HCT116 (cell line): ENCODE data around the gene FRMD4B. TPM values are rescaled to one million over a fixed set of nuclear protein-coding genes. Genes with fewer than 3 reads are reported as not detected.

Experiments used
- ATAC-seq: fragments of 200-7000 bp; cut with Tn5 transposase; 2 replicates; pipeline ENCODE4 v1.9.1; 2020; ENCODE audit warnings: mild to moderate bottlenecking, moderate library complexity
- BruUV-seq: library from RNA; stranded (reverse); fragments of 400-500 nt; replicated peaks from 2 replicates; lab custom pipeline; 2021; lab: Mats Ljungman, UMichigan
- CTCF ChIA-PET: fragments of 300-600 bp; sonication (Branson Sonifier 250); formaldehyde crosslinking; loops from one replicate; lab custom pipeline; 2021; ENCODE audit warnings: antibody characterized with exemption; lab: Charles Lee
- POLR2A ChIA-PET: fragments of 300-600, 350-600 bp; sonication (Branson Sonifier 250); formaldehyde crosslinking; loops from one replicate; lab custom pipeline; 2021; ENCODE audit warnings: antibody characterized with exemption; lab: Charles Lee
- RAD21 ChIA-PET, 2 experiments: fragments of 300-600 bp; sonication (Branson Sonifier 250); formaldehyde crosslinking; loops; one replicate each; lab custom pipeline; 2023; ENCODE audit warnings: low total read pairs in 2 of 2; ENCODE audit not compliant: uncharacterized antibody in 2 of 2, unreplicated experiment in 2 of 2, low non-redundant PET in 1 of 2; lab: Charles Lee
- DNase-seq: peaks from one replicate; pipeline ENCODE4 v3.0.0-alpha.2; 2010; ENCODE audit warnings: low read depth, low spot score
- H2AFZ ChIP-seq: fragments of 200-600 bp; shearing (Covaris generic), sonication (generic); 2 replicates; pipeline ENCODE4 v1.6.1; 2017; ENCODE audit warnings: low read depth, mixed run types, mixed read lengths, antibody characterized with exemption, low read length; ENCODE audit not compliant: poor library complexity, severe bottlenecking
- H3K27ac ChIP-seq: 2 replicates; pipeline ENCODE4 v1.5.1; 2012; ENCODE audit warnings: low read depth, low read length
- H3K27me3 ChIP-seq: fragments of 200-600 bp; sonication (generic); 2 replicates; pipeline ENCODE4 v1.6.1; 2016; ENCODE audit warnings: mixed run types, low read length, mixed read lengths; ENCODE audit not compliant: insufficient read depth
- H3K36me3 ChIP-seq, 2 experiments: fragments of 200-500 bp in 1 of 2; fragments of 200-600 bp in 1 of 2; sonication (Bioruptor generic) in 1 of 2; sonication (generic) in 1 of 2; 2 replicates each; pipeline versions ENCODE4 v1.5.1 to v1.6.1; 2014 to 2016; ENCODE audit warnings: low read length in 2 of 2, inconsistent platforms in 1 of 2, mixed read lengths in 1 of 2, mixed run types in 1 of 2; ENCODE audit not compliant: insufficient read depth in 2 of 2, control insufficient read depth in 1 of 2
- H3K4me1 ChIP-seq, 2 experiments: fragments of 200-600 bp in 1 of 2; sonication (generic) in 1 of 2; 2 replicates each; pipeline versions ENCODE4 v1.5.1 to v1.6.1; 2012 to 2017; ENCODE audit warnings: low read length in 2 of 2, inconsistent platforms in 1 of 2, mild to moderate bottlenecking in 1 of 2, mixed read lengths in 1 of 2, mixed run types in 1 of 2, moderate library complexity in 1 of 2; ENCODE audit not compliant: insufficient read depth in 2 of 2, control insufficient read depth in 1 of 2
- H3K4me2 ChIP-seq: fragments of 200-600 bp; sonication (generic); 2 replicates; pipeline ENCODE4 v1.6.1; 2017; ENCODE audit warnings: mixed run types, low read length, mixed read lengths
- H3K4me3 ChIP-seq, 2 experiments: fragments of 200-600 bp in 1 of 2; sonication (generic) in 1 of 2; replicated peaks in 1 of 2; 2 replicates each; pipeline ENCODE4 v1.5.1; 2011 to 2016; ENCODE audit warnings: low read length in 2 of 2, control low read depth in 1 of 2, low read depth in 1 of 2, mild to moderate bottlenecking in 1 of 2, mixed read lengths in 1 of 2, mixed run types in 1 of 2
- H3K79me2 ChIP-seq: fragments of 200-600 bp; sonication (generic); 2 replicates; pipeline ENCODE4 v1.6.1; 2017; ENCODE audit warnings: mild to moderate bottlenecking, mixed run types, low read length, moderate library complexity, mixed read lengths; ENCODE audit not compliant: insufficient read depth
- H3K9ac ChIP-seq: fragments of 200-600 bp; sonication (generic); 2 replicates; pipeline ENCODE4 v1.6.1; 2016; ENCODE audit warnings: low read length, mixed read lengths
- H3K9me2 ChIP-seq: fragments of 200-600 bp; sonication (generic), shearing (Covaris generic); 2 replicates; pipeline ENCODE4 v1.6.1; 2017; ENCODE audit warnings: mixed run types, mild to moderate bottlenecking, moderate library complexity; ENCODE audit not compliant: insufficient read depth
- H3K9me3 ChIP-seq, 2 experiments: fragments of 200-500 bp in 1 of 2; fragments of 200-600 bp in 1 of 2; sonication (Bioruptor generic) in 1 of 2; sonication (generic) in 1 of 2; 2 replicates each; pipeline ENCODE4 v1.6.1; 2014 to 2017; ENCODE audit warnings: low read length in 2 of 2, mixed read lengths in 2 of 2, inconsistent platforms in 1 of 2, low read depth in 1 of 2, mild to moderate bottlenecking in 1 of 2, mixed run types in 1 of 2, moderate library complexity in 1 of 2; ENCODE audit not compliant: control insufficient read depth in 1 of 2, insufficient read depth in 1 of 2
- H4K20me1 ChIP-seq: fragments of 200-600 bp; sonication (generic), shearing (Covaris generic); 2 replicates; pipeline ENCODE4 v1.6.1; 2017; ENCODE audit warnings: mixed run types, mild to moderate bottlenecking, moderate library complexity; ENCODE audit not compliant: insufficient read depth
- ATF3 ChIP-seq: IDR thresholded peaks from 2 replicates; pipeline ENCODE4 v1.6.1; 2012
- CEBPB ChIP-seq: IDR thresholded peaks from 2 replicates; pipeline ENCODE4 v1.6.1; 2012; ENCODE audit warnings: low read depth
- CTCF ChIP-seq, 3 experiments: fragments of 200-600 bp in 1 of 3; sonication (generic) in 1 of 3; IDR thresholded peaks in 2 of 3; conservative IDR thresholded peaks in 1 of 3; 2 replicates each; pipeline ENCODE4 v1.5.1; 2012 to 2017; ENCODE audit warnings: low read depth in 2 of 3, low read length in 2 of 3, antibody characterized with exemption in 1 of 3, borderline replicate concordance in 1 of 3, control low read depth in 1 of 3, mild to moderate bottlenecking in 1 of 3, mixed read lengths in 1 of 3, mixed run types in 1 of 3, moderate library complexity in 1 of 3; ENCODE audit not compliant: insufficient read depth in 1 of 3
- EGR1 ChIP-seq: IDR thresholded peaks from 2 replicates; pipeline ENCODE4 v1.6.1; 2012; ENCODE audit warnings: low read depth
- ELF1 ChIP-seq: IDR thresholded peaks from 2 replicates; pipeline ENCODE4 v1.6.1; 2012; ENCODE audit warnings: low read depth, borderline replicate concordance
- EZH2 ChIP-seq: fragments of 200-600 bp; sonication (generic); IDR thresholded peaks from 2 replicates; pipeline ENCODE4 v1.6.1; 2017; ENCODE audit warnings: antibody characterized with exemption, mixed run types
- EZH2phosphoT487 ChIP-seq: fragments of 200-600 bp; IDR thresholded peaks from 2 replicates; pipeline ENCODE4 v1.6.1; 2018; ENCODE audit warnings: antibody characterized with exemption, borderline replicate concordance
- FOSL1 ChIP-seq: IDR thresholded peaks from 2 replicates; pipeline ENCODE4 v1.6.1; 2012; ENCODE audit warnings: low read depth
- JUND ChIP-seq: IDR thresholded peaks from 2 replicates; pipeline ENCODE4 v1.6.1; 2012
- MAX ChIP-seq: IDR thresholded peaks from 2 replicates; pipeline ENCODE4 v1.6.1; 2012
- POLR2A ChIP-seq: IDR thresholded peaks from 2 replicates; pipeline ENCODE4 v1.7.0; 2011; ENCODE audit warnings: borderline replicate concordance; ENCODE audit not compliant: insufficient read depth, insufficient read length; ENCODE audit errors: extremely low read depth
- REST ChIP-seq: IDR thresholded peaks from 2 replicates; pipeline ENCODE4 v1.6.1; 2012; ENCODE audit warnings: low read depth
- TCF7L2 ChIP-seq: IDR thresholded peaks from 2 replicates; pipeline ENCODE4 v1.7.0; 2011; ENCODE audit warnings: borderline replicate concordance, inconsistent platforms; ENCODE audit not compliant: insufficient read depth, insufficient read length; ENCODE audit errors: extremely low read depth
- YY1 ChIP-seq: IDR thresholded peaks from 2 replicates; pipeline ENCODE4 v1.6.1; 2011; ENCODE audit warnings: low read length, low read depth, moderate library complexity, mild to moderate bottlenecking; ENCODE audit not compliant: insufficient replicate concordance; ENCODE audit errors: extremely low read depth
- ZNF274 ChIP-seq: fragments of 200-500 bp; sonication (Bioruptor generic); IDR thresholded peaks from 2 replicates; pipeline ENCODE4 v1.6.1; 2014; ENCODE audit warnings: mild to moderate bottlenecking, low read depth, low read length, inconsistent platforms
- intact Hi-C: fragments of 100-400 bp; cut with micrococcal nuclease; formaldehyde crosslinking; loops from 2 replicates; pipeline ENCODE4 v1.10.0; 2022
- total RNA-seq: library from RNA; stranded (reverse); gene quantifications from one replicate; pipeline ENCODE4 v1.2.1, GENCODE V29; 2021; ENCODE audit not compliant: unreplicated experiment

Gene FRMD4B
- total RNA-seq, 1 experiment from 2014 or later, result 2.0 TPM

- intact Hi-C loops, result no loop called here
- Histone ChIP-seq H4K20me1 (no peaks in the 10 kb centered on the region), H3K27me3 (no peaks in the 10 kb centered on the region), H3K9ac (no peak overlapping the region), H3K4me3 (no peak overlapping the region), H3K36me3 (no peaks in the 10 kb centered on the region), H2AFZ (no peak overlapping the region), H3K9me3 (peaks cover 4% of the 10 kb centered on the region in 2 experiments; a peak in 1 of 4 replicates), H3K4me2 (no peak overlapping the region), H3K79me2 (no peaks in the 10 kb centered on the region), H3K4me1 (peaks cover 0 to 5% of the 10 kb centered on the region in 2 experiments; a peak in 1 of 4 replicates), H3K27ac (no peak overlapping the region), H3K9me2 (no peaks in the 10 kb centered on the region)
- no TSS peak for BruUV-seq
- DNase-seq, result no peak
- TF ChIP-seq REST (no peak), EGR1 (no peak), YY1 (no peak), CTCF (IDR thresholded peaks at IDR 0.05 in 2 of 3, conservative IDR thresholded peaks at IDR 0.05 in 1 of 3; ENCODE audit: borderline replicate concordance in 1 of 3, insufficient read depth in 1 of 3, low read depth in 2 of 3, low read length in 2 of 3) (no peak), EZH2 (no peak), FOSL1 (no peak), ATF3 (no peak), EZH2phosphoT487 (no peak), CEBPB (no peak), TCF7L2 (no peak), ELF1 (no peak), POLR2A (no peak), ZNF274 (no peak), MAX (no peak), JUND (no peak)
- ATAC-seq, result no peak
- ChIA-PET RAD21 (no interaction called here), POLR2A (no interaction called here), CTCF (interaction anchor here (1.4 to 1.9 kb wide), 3 partner anchors 247 to 281 kb away, joined by 3 to 17 read pairs (median 5); no protein-coding TSS in a partner anchor)
These were observed 23.1 kb upstream of the FRMD4B start for GRCh38 chr3:69409011-69409410.
